ENCODE results near the gene LSM14B. TPM values are rescaled to one million over a fixed set of nuclear protein-coding genes. Genes with fewer than 3 reads are reported as not detected.

The LSM14B gene
- total RNA-seq, 4 donors from 2014 or later, result 28.0 to 52.5 (median 36.2) TPM

DNA sequence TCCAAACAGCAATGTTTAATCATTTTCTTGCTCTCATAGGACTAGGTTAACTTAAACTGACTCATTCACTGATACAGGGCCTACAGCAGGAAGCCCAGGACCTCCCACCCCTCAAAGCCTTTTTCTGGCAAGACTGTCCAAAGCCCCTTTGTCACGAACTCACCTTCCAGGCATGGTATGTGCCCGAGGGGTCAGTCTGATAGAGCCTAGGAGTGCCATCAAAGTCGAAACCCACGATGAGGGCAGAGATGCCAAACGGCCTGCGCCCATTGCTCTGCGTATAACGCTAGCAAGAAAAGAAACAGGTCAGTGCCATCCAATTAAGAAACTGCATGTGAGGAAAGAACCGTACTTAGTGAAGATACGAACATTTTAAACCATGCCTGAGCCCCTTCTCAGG, 16.6 kb downstream of the LSM14B start:
- Histone ChIP-seq H3K36me3 (peaks cover 5 to 63% of the 10 kb centered on the region in 2 donors), H3K27me3 (no peaks in the 10 kb centered on the region)

DNA sequence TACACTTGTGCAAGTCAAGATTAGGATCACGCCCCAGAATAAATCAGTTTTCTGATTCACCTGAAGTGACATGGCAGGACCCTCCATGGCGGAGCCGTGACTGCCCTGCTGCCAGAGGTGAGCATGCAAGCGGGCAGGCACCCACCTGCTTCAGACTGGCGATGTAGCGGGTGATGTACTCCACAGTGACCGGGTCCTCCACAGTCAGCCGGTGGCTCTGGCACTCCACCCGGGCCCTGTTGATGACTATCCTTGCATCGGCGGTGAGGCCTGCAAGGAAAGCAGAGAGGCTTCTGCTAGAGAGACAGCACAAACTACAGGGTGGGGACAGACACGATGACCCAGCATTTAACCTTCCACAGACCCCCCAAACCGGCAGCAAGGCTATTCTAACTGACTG, 17.4 kb downstream of the LSM14B start:
- no peak for ATAC-seq
- H3K9me3 ChIP-seq, result no peaks in the 10 kb centered on the region
- in situ Hi-C loops (cut with MboI; ENCODE audit: low sequenced_read_pairs in 4 of 4), result loop anchor here in 3 of 4 donors (10.0 to 25.0 kb wide), 2 partner anchors 115 to 127 kb away; no protein-coding TSS in a partner anchor
- intact Hi-C loops (cut with DNase I; ENCODE audit: low total_unique reads), result loop anchor here (5.0 to 10.0 kb wide), 3 partner anchors 43 to 505 kb away; partner anchors contain the start of genes MTG2, OSBPL2 and SLCO4A1
- peaks cover 5 to 58% of the 10 kb centered on the region in 2 donors for H3K36me3 ChIP-seq
- TF ChIP-seq, protein P1, sequence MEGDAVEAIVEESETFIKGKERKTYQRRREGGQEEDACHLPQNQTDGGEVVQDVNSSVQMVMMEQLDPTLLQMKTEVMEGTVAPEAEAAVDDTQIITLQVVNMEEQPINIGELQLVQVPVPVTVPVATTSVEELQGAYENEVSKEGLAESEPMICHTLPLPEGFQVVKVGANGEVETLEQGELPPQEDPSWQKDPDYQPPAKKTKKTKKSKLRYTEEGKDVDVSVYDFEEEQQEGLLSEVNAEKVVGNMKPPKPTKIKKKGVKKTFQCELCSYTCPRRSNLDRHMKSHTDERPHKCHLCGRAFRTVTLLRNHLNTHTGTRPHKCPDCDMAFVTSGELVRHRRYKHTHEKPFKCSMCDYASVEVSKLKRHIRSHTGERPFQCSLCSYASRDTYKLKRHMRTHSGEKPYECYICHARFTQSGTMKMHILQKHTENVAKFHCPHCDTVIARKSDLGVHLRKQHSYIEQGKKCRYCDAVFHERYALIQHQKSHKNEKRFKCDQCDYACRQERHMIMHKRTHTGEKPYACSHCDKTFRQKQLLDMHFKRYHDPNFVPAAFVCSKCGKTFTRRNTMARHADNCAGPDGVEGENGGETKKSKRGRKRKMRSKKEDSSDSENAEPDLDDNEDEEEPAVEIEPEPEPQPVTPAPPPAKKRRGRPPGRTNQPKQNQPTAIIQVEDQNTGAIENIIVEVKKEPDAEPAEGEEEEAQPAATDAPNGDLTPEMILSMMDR (IDR thresholded peaks at IDR 0.05 in 4 of 5, conservative IDR thresholded peaks at IDR 0.05 in 1 of 5), result no peak
- no peak for TF ChIP-seq POLR2A (IDR thresholded peaks at IDR 0.05)
- no peaks in the 10 kb centered on the region for H3K27me3 ChIP-seq
- no peak for DNase-seq
- peak overlapping the region; percentile 91 to 96 (median 95) for H3K27ac ChIP-seq
- H3K4me3 ChIP-seq, result no peak overlapping the region
- H3K4me1 ChIP-seq, result peaks cover 36 to 41% of the 10 kb centered on the region in 2 donors

More for the DNA sequence above, 16.6 kb downstream of the LSM14B start:
- Histone ChIP-seq H3K4me3 (no peak overlapping the region), H3K4me1 (peaks cover 40 to 43% of the 10 kb centered on the region in 2 donors), H3K27ac (peak overlapping the region; percentile 91 to 96 (median 95)), H3K9me3 (no peaks in the 10 kb centered on the region)
- DNase-seq (no peak), ATAC-seq (no peak)
- TF ChIP-seq, protein P1 (IDR thresholded peaks at IDR 0.05 in 4 of 5, conservative IDR thresholded peaks at IDR 0.05 in 1 of 5), result no peak
- no peak for TF ChIP-seq POLR2A (IDR thresholded peaks at IDR 0.05)
- intact Hi-C loops (cut with DNase I; ENCODE audit: low total_unique reads) (no loop called here), in situ Hi-C loops (cut with MboI; ENCODE audit: low sequenced_read_pairs in 4 of 4) (loop anchor here in 2 of 4 donors (25.0 kb wide), 1 partner anchor 127 kb away; no protein-coding TSS in a partner anchor)

DNA sequence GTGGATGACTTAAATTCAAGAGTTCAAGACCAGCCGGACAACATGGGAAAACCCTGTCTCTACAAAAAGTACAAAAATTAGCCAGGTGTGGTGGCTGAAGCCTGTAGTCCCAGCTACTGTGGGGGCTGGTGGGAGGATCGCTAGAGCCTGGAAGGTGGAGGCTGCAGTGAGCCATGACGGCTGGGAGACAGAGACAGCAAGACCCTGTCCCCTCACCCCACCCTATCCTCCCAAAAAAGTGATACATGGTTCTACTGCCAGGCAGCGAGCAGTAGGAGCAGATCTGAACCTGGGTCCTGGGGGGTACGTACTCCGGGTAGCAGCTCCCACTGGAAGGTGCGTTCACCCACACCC, 18.7 kb downstream of the LSM14B start:
- in situ Hi-C loops (cut with MboI; ENCODE audit: low sequenced_read_pairs in 4 of 4), result loop anchor here in 3 of 4 donors (10.0 to 25.0 kb wide), 2 partner anchors 116 to 129 kb away; no protein-coding TSS in a partner anchor
- no peak for DNase-seq
- peak overlapping the region; percentile 91 to 96 (median 95) for H3K27ac ChIP-seq
- ATAC-seq, result no peak
- TF ChIP-seq, protein P1 (IDR thresholded peaks at IDR 0.05 in 4 of 5, conservative IDR thresholded peaks at IDR 0.05 in 1 of 5), result no peak
- no peak for TF ChIP-seq POLR2A (IDR thresholded peaks at IDR 0.05)
- no peaks in the 10 kb centered on the region for H3K9me3 ChIP-seq
- peaks cover 5 to 46% of the 10 kb centered on the region in 2 donors for H3K36me3 ChIP-seq
- H3K4me3 ChIP-seq, result peak overlapping the region in 3 of 4 donors; percentile 25 to 94 (median 80)
- peaks cover 38 to 48% of the 10 kb centered on the region in 2 donors for H3K4me1 ChIP-seq
- no peaks in the 10 kb centered on the region for H3K27me3 ChIP-seq
- intact Hi-C loops (cut with DNase I; ENCODE audit: low total_unique reads), result loop anchor here (5.0 to 10.0 kb wide), 3 partner anchors 41 to 504 kb away; partner anchors contain the start of genes MTG2, OSBPL2 and SLCO4A1

DNA sequence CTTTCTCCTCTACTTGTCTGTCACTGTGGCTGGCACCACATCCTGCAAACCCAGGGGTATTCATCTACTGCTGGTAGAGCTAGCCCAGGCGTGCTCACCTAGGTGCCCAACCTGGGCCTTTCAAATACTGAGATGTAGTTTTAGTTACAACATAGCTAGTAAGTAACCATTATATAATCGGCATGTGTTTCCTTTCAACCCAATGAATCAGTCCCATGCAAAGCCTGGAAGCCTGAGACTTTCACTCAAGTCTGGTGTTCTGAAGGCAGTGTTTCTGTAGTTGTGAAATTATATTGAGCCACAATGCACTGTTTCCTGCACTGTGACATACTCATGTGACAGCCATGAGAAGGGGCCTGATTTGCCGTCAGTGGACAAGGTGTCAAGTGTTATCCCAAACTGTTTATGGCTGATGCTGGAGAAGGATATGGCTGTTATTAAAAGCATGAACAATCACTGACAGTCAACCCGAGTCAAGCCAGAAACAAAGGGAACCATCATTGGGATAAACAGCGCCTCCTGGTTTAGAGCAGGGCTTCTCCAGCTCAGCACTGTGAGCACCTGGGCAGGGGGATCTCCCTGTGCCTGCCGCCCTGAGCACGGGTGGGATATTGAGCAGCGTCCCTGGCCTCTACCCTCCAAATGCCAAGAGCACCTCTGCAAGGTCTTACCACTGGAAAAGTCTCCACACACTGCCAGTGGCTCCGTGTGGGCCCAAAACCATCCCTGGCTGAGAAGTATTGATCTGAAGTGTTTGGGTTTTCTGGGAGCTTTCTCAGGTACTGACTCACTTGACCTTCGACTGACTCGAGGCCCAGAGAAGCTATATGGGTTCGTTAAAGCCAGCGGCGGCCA, 19.3 kb downstream of the LSM14B start:
- H3K9me3 ChIP-seq, result no peaks in the 10 kb centered on the region
- H3K27me3 ChIP-seq, result no peaks in the 10 kb centered on the region
- peak overlapping the region; percentile 91 to 96 (median 95) for H3K27ac ChIP-seq
- H3K4me1 ChIP-seq, result peaks cover 38 to 49% of the 10 kb centered on the region in 2 donors
- DNase-seq (peak; percentile 55 to 69), ATAC-seq (peak; percentile 46 to 56)
- intact Hi-C loops (cut with DNase I; ENCODE audit: low total_unique reads) (loop anchor here (2.0 to 10.0 kb wide), 4 partner anchors 41 to 655 kb away; partner anchors contain the start of genes MRGBP, MTG2, OSBPL2 and SLCO4A1), in situ Hi-C loops (cut with MboI; ENCODE audit: low sequenced_read_pairs in 4 of 4) (loop anchor here in 3 of 4 donors (10.0 to 25.0 kb wide), 2 partner anchors 117 to 129 kb away; no protein-coding TSS in a partner anchor)
- peaks cover 5 to 40% of the 10 kb centered on the region in 2 donors for H3K36me3 ChIP-seq
- H3K4me3 ChIP-seq, result peak overlapping the region; percentile 80 to 94 (median 88)
- TF ChIP-seq, protein P1 (IDR thresholded peaks at IDR 0.05 in 4 of 5, conservative IDR thresholded peaks at IDR 0.05 in 1 of 5), result peak in 1 of 5 experiments; percentile 15
- peak in 1 of 2 donors; percentile 73 for TF ChIP-seq POLR2A (IDR thresholded peaks at IDR 0.05)
